Activated CD8-positive, alpha-beta T cell treated with anti-CD3 and anti-CD28 coated beads, Interleukin-2, amount 10 ng/mL, durations not matched to agents 7 days and 5 days (primary cell): Measurements from ENCODE around the gene TERB2. TPM values are rescaled to one million over a fixed set of nuclear protein-coding genes. Genes with fewer than 3 reads are reported as not detected.

Experiments used
- ATAC-seq: fragments of 150-1000 bp; cut with Tn5 transposase; one replicate; pipeline ENCODE4 v1.10.0; 2021; ENCODE audit warnings: moderate library complexity
- CTCF ChIA-PET: fragments of 350-600 bp; sonication (Branson Sonifier 250); formaldehyde crosslinking; loops from one replicate; lab custom pipeline; 2021; ENCODE audit warnings: antibody characterized with exemption; lab: Charles Lee
- POLR2A ChIA-PET: fragments of 350-600 bp; sonication (Branson Sonifier 250); formaldehyde crosslinking; loops from one replicate; lab custom pipeline; 2021; ENCODE audit warnings: antibody characterized with exemption; lab: Charles Lee
- DNase-seq: peaks from one replicate; pipeline ENCODE4 v3.0.0-alpha.2; 2020
- H3K27ac Mint-ChIP-seq: one replicate; pipeline ENCODE4 v1.8.0; 2021; ENCODE audit warnings: mild to moderate bottlenecking, mixed read lengths
- H3K27me3 Mint-ChIP-seq: one replicate; pipeline ENCODE4 v1.8.0; 2021; ENCODE audit warnings: low read depth, mixed read lengths
- H3K36me3 Mint-ChIP-seq: one replicate; pipeline ENCODE4 v1.8.0; 2021; ENCODE audit warnings: low read depth, mixed read lengths
- H3K4me1 Mint-ChIP-seq: one replicate; pipeline ENCODE4 v1.8.0; 2021; ENCODE audit warnings: low read depth, mixed read lengths
- H3K4me3 Mint-ChIP-seq: one replicate; pipeline ENCODE4 v1.8.0; 2021; ENCODE audit warnings: mild to moderate bottlenecking, mixed read lengths
- H3K9me3 Mint-ChIP-seq: one replicate; pipeline ENCODE4 v1.8.0; 2022; ENCODE audit warnings: mixed read lengths; ENCODE audit not compliant: insufficient read depth
- total RNA-seq, 2 experiments: library from RNA; stranded (reverse); gene quantifications; one replicate each; pipeline ENCODE4 v1.2.3, GENCODE V29; 2021

TERB2 gene
- total RNA-seq, 2 experiments from 2014 or later = not detected

- DNase-seq (no peak), ATAC-seq (no peak)
- H3K27ac Mint-ChIP-seq = no peak overlapping the region
- peaks cover 31% of the 10 kb centered on the region for H3K4me1 Mint-ChIP-seq
- CTCF ChIA-PET = interaction anchor here (1.3 to 2.7 kb wide), 2 partner anchors 10 to 94 kb away, joined by 4 to 12 read pairs; no protein-coding TSS in a partner anchor
- no peaks in the 10 kb centered on the region for H3K9me3 Mint-ChIP-seq
- no peak overlapping the region for H3K4me3 Mint-ChIP-seq
- POLR2A ChIA-PET = no interaction called here
- no peaks in the 10 kb centered on the region for H3K27me3 Mint-ChIP-seq
- peaks cover 7% of the 10 kb centered on the region for H3K36me3 Mint-ChIP-seq
Observed at GRCh38 chr15:45027220-45027619, 70.7 kb downstream of the TERB2 start.

Other genes with a start within 250 kb of the TERB2 start
- gene PATL2, start 245.4 kb upstream of the TERB2 start, total RNA-seq = 10 to 100 TPM; 27.4 to 29.6 TPM
- 1,000 to 10,000 TPM; 6,300 to 6,473 TPM for gene B2M, start 245.2 kb upstream of the TERB2 start, total RNA-seq
- gene TRIM69, start 220.2 kb upstream of the TERB2 start, total RNA-seq = 10 to 100 TPM; 53.0 to 59.5 TPM
- gene SORD, start 66.5 kb downstream of the TERB2 start, total RNA-seq = 1 to 10 TPM; 7.1 to 7.5 TPM
- not detected for gene DUOX2, start 157.5 kb downstream of the TERB2 start, total RNA-seq
- gene DUOXA2, start 157.6 kb downstream of the TERB2 start, total RNA-seq = not detected
- gene DUOXA1, start 173.2 kb downstream of the TERB2 start, total RNA-seq = not detected
- gene DUOX1, start 173.3 kb downstream of the TERB2 start, total RNA-seq = not detected
- gene SHF, start 231.3 kb downstream of the TERB2 start, total RNA-seq = 1 to 10 TPM in 1 of 2 experiments, under 1 TPM in 1; 0.57 to 1.3 TPM